Esophagus muscularis mucosa (tissue), 4 donors: ENCODE data around the gene CLDN6. TPM values are rescaled to one million over a fixed set of nuclear protein-coding genes. Genes with fewer than 3 reads are reported as not detected.

Source experiments
- DNase-seq: peaks from one replicate; pipeline ENCODE4 v3.0.0-alpha.2; 2017; ENCODE audit errors: extremely low spot score
- H3K27ac ChIP-seq, 4 donors: fragments of 200-600 bp; sonication (generic); replicated peaks in 1 of 4; 1 replicate in 3 of 4; 2 replicates in 1 of 4; pipeline ENCODE4 v1.5.1; 2016 to 2019; ENCODE audit warnings: mild to moderate bottlenecking in 1 of 4
- H3K27me3 ChIP-seq, 4 donors: fragments of 200-600 bp; sonication (generic); one replicate each; pipeline versions ENCODE4 v1.5.1 to v1.6.0; 2016 to 2019
- H3K36me3 ChIP-seq, 4 donors: fragments of 200-600 bp; sonication (generic); one replicate each; pipeline ENCODE4 v1.5.1; 2016 to 2019
- H3K4me1 ChIP-seq, 4 donors: fragments of 200-600 bp; sonication (generic); one replicate each; pipeline ENCODE4 v1.5.1; 2016 to 2019
- H3K4me3 ChIP-seq, 4 donors: fragments of 200-600 bp; sonication (generic); 1 replicate in 2 of 4; 2 replicates in 2 of 4; pipeline ENCODE4 v1.5.1; 2016 to 2019; ENCODE audit warnings: mild to moderate bottlenecking in 4 of 4, moderate library complexity in 1 of 4
- H3K9me3 ChIP-seq, 4 donors: fragments of 200-600 bp; sonication (generic); 1 replicate in 3 of 4; 2 replicates in 1 of 4; pipeline ENCODE4 v1.5.1; 2016 to 2019
- CTCF ChIP-seq, 3 experiments: fragments of 200-600 bp in 2 of 3; fragments of 450-650 bp in 1 of 3; sonication (generic) in 2 of 3; IDR thresholded peaks; one replicate each; pipeline ENCODE4 v1.5.1; 2017 to 2019; ENCODE audit warnings: antibody characterized with exemption in 3 of 3, mild to moderate bottlenecking in 2 of 3, moderate library complexity in 1 of 3
- EP300 ChIP-seq: sonication (generic); formaldehyde crosslinking; IDR thresholded peaks from one replicate; pipeline ENCODE4 v1.6.1; 2017; ENCODE audit warnings: antibody characterized with exemption
- POLR2A ChIP-seq: fragments of 450-650 bp; IDR thresholded peaks from one replicate; pipeline ENCODE4 v1.6.1; 2017; ENCODE audit warnings: antibody characterized with exemption, moderate library complexity, mild to moderate bottlenecking, low read depth
- POLR2AphosphoS5 ChIP-seq, 2 donors: sonication (generic); formaldehyde crosslinking; IDR thresholded peaks; one replicate each; pipeline ENCODE4 v1.6.1; 2017; ENCODE audit warnings: antibody characterized with exemption in 2 of 2
- WGBS: methylation state at CpG from one replicate; pipeline ENCODE4 v1.1.5; 2018; 5-methylcytosine and 5-hydroxymethylcytosine counted together
- intact Hi-C: fragments of 100-400 bp; cut with DNase I; formaldehyde crosslinking; loops from one replicate; pipeline ENCODE4 v1.15.1; 2023
- total RNA-seq, 4 donors: library from RNA; depleted of rRNA; stranded (reverse); fragments of >200 nt; gene quantifications; one replicate each; pipeline versions ENCODE4 v1.1.0 to v1.2.1, GENCODE V29; 2016

CLDN6 gene
- total RNA-seq, 4 donors from 2014 or later = not detected

- TF ChIP-seq POLR2AphosphoS5 (IDR thresholded peaks at IDR 0.05) = no peak
- TF ChIP-seq EP300 = no peak
- no peak for TF ChIP-seq CTCF (IDR thresholded peaks at IDR 0.05)
- TF ChIP-seq POLR2A = no peak
- peaks cover 0 to 13% (median 0%) of the 10 kb centered on the region in 4 donors for H3K36me3 ChIP-seq
- H3K9me3 ChIP-seq = no peaks in the 10 kb centered on the region
- peaks cover 0 to 4% (median 0%) of the 10 kb centered on the region in 4 donors for H3K27me3 ChIP-seq
- 91% methylated on average over 8 of the region's 8 CpGs for WGBS
- DNase-seq = no peak
- no peak overlapping the region for H3K27ac ChIP-seq
- intact Hi-C loops = no loop called here
- H3K4me3 ChIP-seq = no peak overlapping the region
- peaks cover 22 to 39% (median 38%) of the 10 kb centered on the region in 4 donors for H3K4me1 ChIP-seq
Observed at GRCh38 chr16:3063625-3064386, 45.8 kb upstream of the CLDN6 start.

- Histone ChIP-seq H3K27me3 (peaks cover 0 to 12% (median 0%) of the 10 kb centered on the region in 4 donors), H3K36me3 (peaks cover 0 to 2% (median 0%) of the 10 kb centered on the region in 4 donors), H3K9me3 (no peaks in the 10 kb centered on the region), H3K4me3 (no peak overlapping the region), H3K27ac (no peak overlapping the region), H3K4me1 (peaks cover 29 to 51% (median 49%) of the 10 kb centered on the region in 4 donors)
- 84% methylated on average over 6 of the region's 6 CpGs for WGBS
- TF ChIP-seq POLR2A (no peak), CTCF (IDR thresholded peaks at IDR 0.05) (no peak), POLR2AphosphoS5 (IDR thresholded peaks at IDR 0.05) (no peak), EP300 (no peak)
- intact Hi-C loops = no loop called here
- no peak for DNase-seq
Observed at GRCh38 chr16:3062553-3062952, 44.6 kb upstream of the CLDN6 start.

GRCh38 chr16:3060339-3061127 lies 42.5 kb upstream of the CLDN6 start:
- DNase-seq = no peak

GRCh38 chr16:3059723-3060242 lies 41.8 kb upstream of the CLDN6 start:
- intact Hi-C loops = loop anchor here (2.0 to 5.0 kb wide), 2 partner anchors 69 to 108 kb away; no protein-coding TSS in a partner anchor
- peak overlapping the region; percentile 67 to 74 (median 69) for H3K27ac ChIP-seq
- H3K4me1 ChIP-seq = peaks cover 23 to 31% (median 28%) of the 10 kb centered on the region in 4 donors
- H3K27me3 ChIP-seq = peaks cover 0 to 12% (median 0%) of the 10 kb centered on the region in 4 donors
- WGBS = 83% methylated on average over 5 of the region's 9 CpGs
- TF ChIP-seq POLR2A (no peak), POLR2AphosphoS5 (IDR thresholded peaks at IDR 0.05) (no peak), CTCF (IDR thresholded peaks at IDR 0.05) (no peak), EP300 (no peak)
- peak overlapping the region; percentile 68 to 94 (median 80) for H3K4me3 ChIP-seq
- no peak for DNase-seq
- no peaks in the 10 kb centered on the region for H3K9me3 ChIP-seq
- no peaks in the 10 kb centered on the region for H3K36me3 ChIP-seq

More at GRCh38 chr16:3060339-3061127, 42.5 kb upstream of the CLDN6 start:
- Histone ChIP-seq H3K36me3 (no peaks in the 10 kb centered on the region), H3K9me3 (no peaks in the 10 kb centered on the region), H3K4me1 (peaks cover 29 to 38% (median 36%) of the 10 kb centered on the region in 4 donors), H3K4me3 (no peak overlapping the region), H3K27me3 (peaks cover 0 to 12% (median 0%) of the 10 kb centered on the region in 4 donors), H3K27ac (no peak overlapping the region)
- intact Hi-C loops = no loop called here
- no peak for TF ChIP-seq POLR2AphosphoS5 (IDR thresholded peaks at IDR 0.05)
- TF ChIP-seq POLR2A = no peak
- no peak for TF ChIP-seq EP300
- TF ChIP-seq CTCF (IDR thresholded peaks at IDR 0.05) = no peak
- 86% methylated on average over 14 of the region's 14 CpGs for WGBS
